ENCODE data around the gene PARD3. TPM values are rescaled to one million over a fixed set of nuclear protein-coding genes. Genes with fewer than 3 reads are reported as not detected.

Gene PARD3
- total RNA-seq, 1 donor, result 42.1 TPM

GRCh38 chr10:34681933-34682332 lies 133.2 kb downstream of the PARD3 start:
- H3K4me3 ChIP-seq (ENCODE audit: low read depth, low read length), result no peak overlapping the region
- TF ChIP-seq CTCF (IDR thresholded peaks at IDR 0.05; ENCODE audit: insufficient read depth, low read length), result no peak
- no peak for DNase-seq (ENCODE audit: low read depth)

GRCh38 chr10:34679177-34679576 lies 135.9 kb downstream of the PARD3 start:
- DNase-seq (ENCODE audit: low read depth), result no peak
- no peak for TF ChIP-seq CTCF (IDR thresholded peaks at IDR 0.05; ENCODE audit: insufficient read depth, low read length)
- no peak overlapping the region for H3K4me3 ChIP-seq (ENCODE audit: low read depth, low read length)

GRCh38 chr10:34677591-34677990 lies 137.5 kb downstream of the PARD3 start:
- no peak overlapping the region for H3K4me3 ChIP-seq (ENCODE audit: low read depth, low read length)
- DNase-seq (ENCODE audit: low read depth), result no peak
- TF ChIP-seq CTCF (IDR thresholded peaks at IDR 0.05; ENCODE audit: insufficient read depth, low read length), result no peak

- H3K4me3 ChIP-seq (ENCODE audit: low read depth, low read length), result no peak overlapping the region
- no peak for TF ChIP-seq CTCF (IDR thresholded peaks at IDR 0.05; ENCODE audit: insufficient read depth, low read length)
- DNase-seq (ENCODE audit: low read depth), result no peak
Observed at GRCh38 chr10:34677132-34677531, 138.0 kb downstream of the PARD3 start.

GRCh38 chr10:34674176-34674575 lies 140.9 kb downstream of the PARD3 start:
- DNase-seq (ENCODE audit: low read depth), result no peak
- TF ChIP-seq CTCF (IDR thresholded peaks at IDR 0.05; ENCODE audit: insufficient read depth, low read length), result no peak

GRCh38 chr10:34670081-34670480 lies 145.0 kb downstream of the PARD3 start:
- DNase-seq (ENCODE audit: low read depth), result no peak
- no peak for TF ChIP-seq CTCF (IDR thresholded peaks at IDR 0.05; ENCODE audit: insufficient read depth, low read length)
- H3K4me3 ChIP-seq (ENCODE audit: low read depth, low read length), result no peak overlapping the region

More at GRCh38 chr10:34674176-34674575, 140.9 kb downstream of the PARD3 start:
- no peak overlapping the region for H3K4me3 ChIP-seq (ENCODE audit: low read depth, low read length)

GRCh38 chr10:34669079-34669478 lies 146.0 kb downstream of the PARD3 start:
- H3K4me3 ChIP-seq (ENCODE audit: low read depth, low read length), result no peak overlapping the region
- no peak for TF ChIP-seq CTCF (IDR thresholded peaks at IDR 0.05; ENCODE audit: insufficient read depth, low read length)
- DNase-seq (ENCODE audit: low read depth), result no peak
